CD4-positive, alpha-beta T cell (primary cell): ENCODE measurements around the gene FN1. TPM values are rescaled to one million over a fixed set of nuclear protein-coding genes. Genes with fewer than 3 reads are reported as not detected.

Source experiments
- ATAC-seq: fragments of 200-7000 bp; cut with Tn5 transposase; one replicate; pipeline ENCODE4 v1.10.0; 2022; ENCODE audit warnings: mild to moderate bottlenecking; ENCODE audit not compliant: poor library complexity
- CTCF ChIA-PET: fragments of 350-600 bp; sonication (Branson Sonifier 250); formaldehyde crosslinking; loops from one replicate; lab custom pipeline; 2021; ENCODE audit warnings: antibody characterized with exemption, inconsistent platforms; lab: Charles Lee
- POLR2A ChIA-PET: fragments of 350-600 bp; sonication (Branson Sonifier 250); formaldehyde crosslinking; loops from one replicate; lab custom pipeline; 2021; ENCODE audit warnings: antibody characterized with exemption, inconsistent platforms; lab: Charles Lee
- DNase-seq, 14 experiments: peaks; one replicate each; pipeline ENCODE4 v3.0.0-alpha.2; 2013 to 2020; ENCODE audit warnings: mixed read lengths in 2 of 14
- H3K27ac ChIP-seq, 2 donors: one replicate each; pipeline versions ENCODE4 v1.5.1 to v1.7.0; 2013; ENCODE audit warnings: low read length in 2 of 2, low read depth in 1 of 2, mild to moderate bottlenecking in 1 of 2
- H3K27me3 ChIP-seq, 2 experiments: 1 replicate in 1 of 2; 2 replicates in 1 of 2; pipeline versions ENCODE4 v1.6.1 to v1.7.0; 2013; ENCODE audit warnings: low read length in 2 of 2, control low read depth in 1 of 2, mild to moderate bottlenecking in 1 of 2, moderate library complexity in 1 of 2; ENCODE audit not compliant: insufficient read depth in 2 of 2, control insufficient read depth in 1 of 2
- H3K36me3 ChIP-seq: one replicate; pipeline ENCODE4 v1.6.1; 2013; ENCODE audit warnings: low read length, control low read depth; ENCODE audit not compliant: insufficient read depth
- H3K4me1 ChIP-seq: one replicate; pipeline ENCODE4 v1.6.1; 2013; ENCODE audit warnings: low read length, control low read depth; ENCODE audit not compliant: insufficient read depth
- H3K4me3 ChIP-seq: one replicate; pipeline ENCODE4 v1.5.1; 2013; ENCODE audit warnings: mild to moderate bottlenecking, low read length, moderate library complexity
- H3K9me3 ChIP-seq, 2 experiments: 1 replicate in 1 of 2; 2 replicates in 1 of 2; pipeline versions ENCODE4 v1.6.1 to v1.7.0; 2013; ENCODE audit warnings: low read length in 2 of 2, mild to moderate bottlenecking in 2 of 2, control low read depth in 1 of 2, moderate library complexity in 1 of 2; ENCODE audit not compliant: control insufficient read depth in 1 of 2, insufficient read depth in 1 of 2
- H3K27ac Mint-ChIP-seq: one replicate; pipeline ENCODE4 v1.8.0; 2020; ENCODE audit warnings: mixed read lengths
- H3K27me3 Mint-ChIP-seq: one replicate; pipeline ENCODE4 v1.8.0; 2021; ENCODE audit warnings: mixed read lengths
- H3K36me3 Mint-ChIP-seq: one replicate; pipeline ENCODE4 v1.8.0; 2021; ENCODE audit warnings: low read depth, mixed read lengths
- H3K4me1 Mint-ChIP-seq: one replicate; pipeline ENCODE4 v1.8.0; 2021; ENCODE audit warnings: low read depth, mixed read lengths
- H3K4me3 Mint-ChIP-seq: one replicate; pipeline ENCODE4 v1.8.0; 2020; ENCODE audit warnings: mild to moderate bottlenecking, mixed read lengths
- H3K9me3 Mint-ChIP-seq: one replicate; pipeline ENCODE4 v1.8.0; 2020; ENCODE audit warnings: mixed read lengths
- CTCF ChIP-seq: fragments of 200-600 bp; IDR thresholded peaks from one replicate; pipeline ENCODE4 v1.8.0; 2022; ENCODE audit warnings: antibody characterized with exemption, mild to moderate bottlenecking
- intact Hi-C, 2 experiments: fragments of 100-400 bp; cut with DNase I in 1 of 2; cut with micrococcal nuclease in 1 of 2; formaldehyde crosslinking; loops; one replicate each; pipeline versions ENCODE4 v1.15.1 to v1.9.0; 2023 to 2025; cut with DNase I, micrococcal nuclease
- total RNA-seq, 174 experiments: library from RNA in 2 of 174; stranded (reverse) in 2 of 174; gene quantifications; one replicate each; pipeline ENCODE4 v1.2.3 and lab custom pipeline; 2021 to 2026

FN1 gene
- total RNA-seq, 2 experiments from 2014 or later, result 0.41 to 0.61 TPM

- H3K27ac Mint-ChIP-seq, result no peak overlapping the region
- H3K27me3 ChIP-seq, result peaks cover 4 to 7% of the 10 kb centered on the region in 2 experiments
- no peak for TF ChIP-seq CTCF
- H3K27me3 Mint-ChIP-seq, result peaks cover 12% of the 10 kb centered on the region
- no peaks in the 10 kb centered on the region for H3K9me3 ChIP-seq
- H3K4me3 ChIP-seq, result no peak overlapping the region
- intact Hi-C loops, result no loop called here
- H3K4me3 Mint-ChIP-seq, result no peak overlapping the region
- H3K36me3 ChIP-seq, result no peaks in the 10 kb centered on the region
- no peaks in the 10 kb centered on the region for H3K4me1 Mint-ChIP-seq
- ChIA-PET CTCF (no interaction called here), POLR2A (no interaction called here)
- no peaks in the 10 kb centered on the region for H3K4me1 ChIP-seq
- no peaks in the 10 kb centered on the region for H3K36me3 Mint-ChIP-seq
- no peak for ATAC-seq
- H3K27ac ChIP-seq, result no peak overlapping the region
- no peak for DNase-seq
- H3K9me3 Mint-ChIP-seq, result no peaks in the 10 kb centered on the region
These were observed 28.8 kb downstream of the FN1 start for GRCh38 chr2:215407061-215407460.

GRCh38 chr2:215405722-215406581 is 29.9 kb downstream of the FN1 start:
- Histone ChIP-seq H3K36me3 (no peaks in the 10 kb centered on the region), H3K27ac (no peak overlapping the region), H3K27me3 (peaks cover 4 to 7% of the 10 kb centered on the region in 2 experiments), H3K4me3 (no peak overlapping the region), H3K4me1 (no peaks in the 10 kb centered on the region), H3K9me3 (no peaks in the 10 kb centered on the region)
- no peak for TF ChIP-seq CTCF
- Mint-ChIP-seq H3K4me3 (no peak overlapping the region), H3K27me3 (peaks cover 12% of the 10 kb centered on the region), H3K36me3 (no peaks in the 10 kb centered on the region), H3K4me1 (no peaks in the 10 kb centered on the region), H3K27ac (no peak overlapping the region), H3K9me3 (no peaks in the 10 kb centered on the region)
- POLR2A ChIA-PET, result no interaction called here
- CTCF ChIA-PET, result interaction anchor here (0.5 to 1.0 kb wide), 2 partner anchors 9 to 34 kb away, joined by 3 read pairs; no protein-coding TSS in a partner anchor
- intact Hi-C loops, result no loop called here
- ATAC-seq (no peak), DNase-seq (no peak)

- Mint-ChIP-seq H3K4me3 (no peak overlapping the region), H3K27me3 (peaks cover 12% of the 10 kb centered on the region), H3K9me3 (no peaks in the 10 kb centered on the region), H3K36me3 (no peaks in the 10 kb centered on the region), H3K27ac (no peak overlapping the region), H3K4me1 (no peaks in the 10 kb centered on the region)
- intact Hi-C loops, result no loop called here
- Histone ChIP-seq H3K27me3 (peaks cover 4 to 7% of the 10 kb centered on the region in 2 experiments), H3K27ac (no peak overlapping the region), H3K9me3 (no peaks in the 10 kb centered on the region), H3K36me3 (no peaks in the 10 kb centered on the region), H3K4me1 (no peaks in the 10 kb centered on the region), H3K4me3 (no peak overlapping the region)
- ChIA-PET CTCF (interaction anchor here (1.0 to 1.5 kb wide), 2 partner anchors 8 to 10 kb away, joined by 3 read pairs; no protein-coding TSS in a partner anchor), POLR2A (no interaction called here)
- DNase-seq, result no peak
- no peak for ATAC-seq
- TF ChIP-seq CTCF, result no peak
These were observed 31.4 kb downstream of the FN1 start for GRCh38 chr2:215404348-215405012.
